Panc1 (cell line): ENCODE results near the gene RABGGTA.

Experiments used
- CTCF ChIP-seq: fragments of 450-650 bp; IDR thresholded peaks from 2 replicates; pipeline ENCODE4 v1.5.1; 2017; ENCODE audit warnings: mild to moderate bottlenecking
- POLR2AphosphoS5 ChIP-seq: IDR thresholded peaks from 2 replicates; pipeline ENCODE4 v1.6.1; 2012; ENCODE audit warnings: mild to moderate bottlenecking, low read depth, low read length, moderate library complexity
- SIN3A ChIP-seq: IDR thresholded peaks from 2 replicates; pipeline ENCODE4 v1.6.1; 2012; ENCODE audit warnings: low read depth, mild to moderate bottlenecking, low read length, moderate library complexity, borderline replicate concordance; ENCODE audit not compliant: insufficient read depth
- TCF7L2 ChIP-seq: IDR thresholded peaks from 2 replicates; pipeline ENCODE4 v1.6.1; 2011; ENCODE audit warnings: mild to moderate bottlenecking, low read depth, low read length, inconsistent platforms
- TF ChIP-seq, protein P1 (sequence below), 2 experiments: IDR thresholded peaks; 2 replicates each; pipeline ENCODE4 v1.6.1; 2011 to 2012; ENCODE audit warnings: low read depth in 2 of 2, control low read depth in 1 of 2, low read length in 1 of 2, mild to moderate bottlenecking in 1 of 2, moderate library complexity in 1 of 2; ENCODE audit not compliant: insufficient read depth in 1 of 2

GRCh38 chr14:24272467-24272866, 1.1 kb upstream of the RABGGTA start:
- TF ChIP-seq CTCF (no peak), SIN3A (no peak), POLR2AphosphoS5 (no peak), TCF7L2 (no peak)
- TF ChIP-seq, protein P1, sequence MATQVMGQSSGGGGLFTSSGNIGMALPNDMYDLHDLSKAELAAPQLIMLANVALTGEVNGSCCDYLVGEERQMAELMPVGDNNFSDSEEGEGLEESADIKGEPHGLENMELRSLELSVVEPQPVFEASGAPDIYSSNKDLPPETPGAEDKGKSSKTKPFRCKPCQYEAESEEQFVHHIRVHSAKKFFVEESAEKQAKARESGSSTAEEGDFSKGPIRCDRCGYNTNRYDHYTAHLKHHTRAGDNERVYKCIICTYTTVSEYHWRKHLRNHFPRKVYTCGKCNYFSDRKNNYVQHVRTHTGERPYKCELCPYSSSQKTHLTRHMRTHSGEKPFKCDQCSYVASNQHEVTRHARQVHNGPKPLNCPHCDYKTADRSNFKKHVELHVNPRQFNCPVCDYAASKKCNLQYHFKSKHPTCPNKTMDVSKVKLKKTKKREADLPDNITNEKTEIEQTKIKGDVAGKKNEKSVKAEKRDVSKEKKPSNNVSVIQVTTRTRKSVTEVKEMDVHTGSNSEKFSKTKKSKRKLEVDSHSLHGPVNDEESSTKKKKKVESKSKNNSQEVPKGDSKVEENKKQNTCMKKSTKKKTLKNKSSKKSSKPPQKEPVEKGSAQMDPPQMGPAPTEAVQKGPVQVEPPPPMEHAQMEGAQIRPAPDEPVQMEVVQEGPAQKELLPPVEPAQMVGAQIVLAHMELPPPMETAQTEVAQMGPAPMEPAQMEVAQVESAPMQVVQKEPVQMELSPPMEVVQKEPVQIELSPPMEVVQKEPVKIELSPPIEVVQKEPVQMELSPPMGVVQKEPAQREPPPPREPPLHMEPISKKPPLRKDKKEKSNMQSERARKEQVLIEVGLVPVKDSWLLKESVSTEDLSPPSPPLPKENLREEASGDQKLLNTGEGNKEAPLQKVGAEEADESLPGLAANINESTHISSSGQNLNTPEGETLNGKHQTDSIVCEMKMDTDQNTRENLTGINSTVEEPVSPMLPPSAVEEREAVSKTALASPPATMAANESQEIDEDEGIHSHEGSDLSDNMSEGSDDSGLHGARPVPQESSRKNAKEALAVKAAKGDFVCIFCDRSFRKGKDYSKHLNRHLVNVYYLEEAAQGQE (IDR thresholded peaks at IDR 0.05; ENCODE audit: insufficient read depth in 1 of 2, low read depth in 2 of 2, low read length in 1 of 2) = no peak
